HG02970 (cell line): Measurements from ENCODE around the gene BSCL2.
"Not testable (repeated sequence)": the region's sequence is repeated elsewhere in the genome, so short reads cannot be mapped to it uniquely, and the experiment has no call there.

Experiments
- ATAC-seq: cut with Tn5 transposase; IDR thresholded peaks from one replicate; pipeline ENCODE4 v1.9.1; 2021; ENCODE audit warnings: mild to moderate bottlenecking, moderate library complexity, moderate number of reproducible peaks; ENCODE audit not compliant: unreplicated experiment, low FRiP score

BSCL2 gene

DNA sequence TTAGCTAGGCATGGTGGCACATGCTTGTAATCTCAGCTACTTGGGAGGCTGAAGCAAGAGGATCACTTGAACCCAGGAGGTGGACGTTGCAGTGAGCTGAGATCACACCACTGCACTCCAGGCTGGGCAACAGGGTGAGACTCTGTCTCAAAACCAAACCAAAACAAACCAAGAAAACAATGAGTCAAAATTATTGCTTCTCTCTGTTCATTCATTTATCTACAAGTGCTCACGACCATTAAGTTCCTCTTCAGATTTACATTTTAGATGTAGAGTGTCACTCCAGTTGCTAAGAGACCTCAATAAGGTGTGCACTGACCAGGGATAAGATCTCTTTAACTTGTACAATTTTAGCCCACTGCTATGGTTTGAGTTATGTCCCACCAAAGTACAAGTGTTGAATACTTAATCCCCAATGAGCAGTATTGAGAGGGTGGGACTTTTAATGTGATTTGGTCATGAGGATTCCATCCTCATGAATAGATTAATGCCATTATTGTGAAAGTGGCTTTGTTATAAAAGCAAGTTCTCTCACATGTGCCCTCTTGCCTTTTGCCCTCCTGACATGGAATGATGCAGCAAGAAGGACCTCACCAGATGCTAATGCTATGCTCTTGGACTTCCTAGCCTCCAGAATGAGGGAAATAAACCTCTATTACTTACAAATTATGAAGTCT, 12.2 kb upstream of the BSCL2 start:
- ATAC-seq, result no peak

DNA sequence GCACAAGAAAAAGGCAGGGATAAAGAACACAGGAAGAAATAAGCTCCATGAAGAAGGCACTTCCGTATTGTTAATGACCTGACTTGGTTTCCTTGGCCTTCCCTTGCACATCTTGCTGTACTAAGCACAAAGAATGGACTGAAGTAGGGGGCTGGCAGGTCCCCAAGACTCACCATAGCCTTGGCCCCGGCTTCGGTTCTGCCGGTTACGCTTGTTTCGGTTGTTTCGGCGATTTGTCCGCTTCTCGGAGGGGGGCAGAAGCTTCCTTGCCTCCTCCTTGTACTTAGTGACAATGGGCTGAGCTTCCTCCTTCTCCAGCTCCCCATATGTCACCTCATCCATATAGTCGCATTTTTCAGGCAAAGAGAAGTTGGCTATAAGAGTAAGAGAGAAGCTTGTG, 9.6 kb upstream of the BSCL2 start:
- ATAC-seq, result no peak

DNA sequence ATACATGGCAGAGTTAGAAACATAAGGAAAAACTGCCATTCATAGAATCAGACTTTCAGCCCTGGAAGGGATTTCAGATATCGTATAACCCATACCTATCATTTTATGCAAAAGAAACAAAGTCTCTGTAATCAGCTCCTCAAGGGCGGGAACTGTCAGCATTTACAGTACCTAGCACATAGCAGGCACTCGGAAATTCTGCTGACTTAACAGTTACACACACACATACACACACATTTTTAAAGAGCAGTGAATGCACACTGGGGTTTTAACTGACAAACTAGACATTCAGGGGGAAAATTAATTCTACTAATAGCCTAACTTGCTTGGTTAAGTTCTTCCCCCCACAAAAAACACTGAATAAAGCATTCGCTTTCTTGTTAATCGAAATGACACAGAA, 9.0 kb upstream of the BSCL2 start:
- ATAC-seq, result no peak

DNA sequence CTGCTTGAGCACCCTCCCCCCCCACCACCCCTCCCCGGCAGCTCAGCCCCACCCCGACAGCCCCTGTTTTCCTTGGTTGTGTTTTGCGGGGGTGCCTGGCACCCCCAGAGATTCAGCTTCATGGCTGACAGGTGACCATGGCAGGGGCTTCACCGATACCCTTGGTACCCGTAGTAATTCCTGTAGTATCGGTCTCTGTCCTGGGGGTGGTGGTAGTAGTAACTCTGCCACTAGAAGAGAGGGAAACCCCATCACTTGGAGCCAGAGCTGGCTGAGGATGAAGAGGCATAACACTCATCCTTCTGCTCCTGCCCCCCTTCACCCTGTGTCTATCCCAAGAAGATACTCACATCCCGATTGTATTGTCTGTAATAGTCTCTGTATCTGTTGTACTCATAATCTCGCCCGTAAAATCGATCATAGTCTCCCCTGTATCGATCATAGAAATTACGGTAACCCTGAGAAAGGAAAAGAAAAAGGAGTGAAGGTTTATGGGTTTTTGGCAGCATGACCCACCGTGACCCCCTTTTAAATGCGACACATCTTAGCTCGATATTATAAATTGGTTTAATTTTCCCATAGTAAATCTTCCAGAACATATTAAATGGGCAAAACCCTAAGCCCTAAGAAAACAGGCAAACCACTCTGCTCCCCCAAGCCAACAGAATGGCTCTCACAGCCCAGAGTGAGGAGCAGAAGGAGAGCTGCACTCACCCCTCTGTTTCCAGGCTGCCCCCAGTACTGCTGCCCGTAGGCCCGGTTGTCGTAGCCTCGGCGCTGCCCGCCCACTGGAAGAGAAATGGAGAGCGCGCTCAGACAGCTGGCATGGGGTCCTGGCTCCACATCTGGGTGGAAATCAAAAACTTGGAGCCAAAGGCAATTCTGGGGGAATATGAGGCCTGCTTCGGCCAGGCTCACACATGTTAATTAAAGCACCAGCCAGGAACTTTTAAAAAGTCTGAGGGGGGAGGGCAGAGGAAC, 8.2 kb upstream of the BSCL2 start:
- no peak for ATAC-seq

DNA sequence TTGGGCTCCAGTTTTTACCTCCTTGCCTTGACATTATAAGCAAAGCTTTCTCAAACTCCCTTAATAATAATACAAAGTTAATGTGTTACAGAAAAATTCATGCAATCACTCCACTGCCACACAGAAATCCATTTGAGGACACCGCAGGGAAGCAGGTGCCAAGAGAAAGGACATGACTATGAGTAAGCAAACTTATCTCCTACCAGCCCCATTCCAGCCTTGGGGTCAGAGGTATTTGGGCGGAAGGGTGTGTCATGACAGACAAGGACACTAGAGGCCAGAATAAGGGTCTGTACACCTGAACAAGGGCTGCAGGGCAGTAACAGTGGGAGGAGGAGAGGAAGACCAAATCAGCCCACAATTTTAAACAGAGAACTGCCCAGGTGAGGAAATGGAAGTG, 6.1 kb upstream of the BSCL2 start:
- no peak for ATAC-seq

DNA sequence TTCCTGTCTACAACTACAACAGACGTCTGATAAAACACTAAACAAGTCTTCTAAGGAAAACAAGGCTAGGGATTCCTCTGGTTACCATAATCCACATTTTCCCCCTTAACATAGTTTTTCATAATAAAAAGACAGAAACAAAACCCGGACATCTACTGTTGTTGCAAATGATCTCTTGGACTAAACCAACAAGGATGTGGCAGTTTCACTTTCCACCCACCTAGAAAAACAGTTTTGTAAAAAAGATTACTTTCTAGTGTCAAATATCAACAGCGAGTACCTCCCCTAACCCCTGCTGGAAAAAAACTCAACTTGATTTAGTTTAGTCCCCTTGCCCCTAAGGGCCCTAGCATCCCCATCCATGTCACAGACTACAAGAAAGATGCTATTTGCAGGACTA, 5.6 kb upstream of the BSCL2 start:
- ATAC-seq, result no peak

DNA sequence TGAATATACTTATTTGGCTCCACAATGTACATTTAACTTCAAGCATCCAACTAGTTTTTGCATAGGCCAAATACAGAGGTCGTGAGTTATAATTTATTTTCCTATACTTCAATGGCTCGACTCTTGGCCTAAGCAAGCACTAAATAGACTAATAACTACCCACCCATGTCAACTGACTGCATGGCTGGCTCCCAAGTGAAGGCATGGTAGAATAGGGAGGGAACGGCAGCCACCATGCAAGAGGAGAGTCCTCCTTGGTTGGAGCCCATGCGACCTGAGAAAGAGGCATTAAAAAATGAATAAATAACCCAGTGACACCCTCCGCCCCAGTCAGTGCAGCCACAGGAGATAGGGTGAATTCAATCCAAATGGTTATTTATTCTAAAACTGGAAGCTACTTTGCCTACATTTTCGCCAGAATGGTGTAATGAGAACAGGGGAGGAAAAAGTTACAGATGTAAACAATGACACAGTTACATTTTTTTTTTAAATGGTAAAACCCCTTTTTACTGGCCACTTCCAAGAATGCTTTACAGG, 5.1 kb upstream of the BSCL2 start:
- ATAC-seq, result no peak

DNA sequence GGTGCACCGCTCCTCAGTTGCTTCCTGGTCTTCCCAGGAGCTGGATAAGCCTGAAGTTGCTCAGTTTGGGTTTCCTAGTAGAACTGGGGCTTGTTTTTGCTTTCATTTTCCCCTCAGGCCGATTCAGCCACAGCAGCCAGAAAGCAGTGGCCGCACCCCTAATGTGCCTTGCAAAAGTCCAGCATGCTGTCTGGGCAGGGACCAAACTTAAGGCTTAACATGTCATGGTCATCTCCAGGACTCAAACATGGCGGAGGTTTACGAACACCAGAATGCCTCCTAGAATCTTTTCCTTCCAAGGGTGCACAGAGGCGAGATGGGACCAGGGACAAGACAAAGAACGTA, 2.7 kb upstream of the BSCL2 start:
- no peak for ATAC-seq

DNA sequence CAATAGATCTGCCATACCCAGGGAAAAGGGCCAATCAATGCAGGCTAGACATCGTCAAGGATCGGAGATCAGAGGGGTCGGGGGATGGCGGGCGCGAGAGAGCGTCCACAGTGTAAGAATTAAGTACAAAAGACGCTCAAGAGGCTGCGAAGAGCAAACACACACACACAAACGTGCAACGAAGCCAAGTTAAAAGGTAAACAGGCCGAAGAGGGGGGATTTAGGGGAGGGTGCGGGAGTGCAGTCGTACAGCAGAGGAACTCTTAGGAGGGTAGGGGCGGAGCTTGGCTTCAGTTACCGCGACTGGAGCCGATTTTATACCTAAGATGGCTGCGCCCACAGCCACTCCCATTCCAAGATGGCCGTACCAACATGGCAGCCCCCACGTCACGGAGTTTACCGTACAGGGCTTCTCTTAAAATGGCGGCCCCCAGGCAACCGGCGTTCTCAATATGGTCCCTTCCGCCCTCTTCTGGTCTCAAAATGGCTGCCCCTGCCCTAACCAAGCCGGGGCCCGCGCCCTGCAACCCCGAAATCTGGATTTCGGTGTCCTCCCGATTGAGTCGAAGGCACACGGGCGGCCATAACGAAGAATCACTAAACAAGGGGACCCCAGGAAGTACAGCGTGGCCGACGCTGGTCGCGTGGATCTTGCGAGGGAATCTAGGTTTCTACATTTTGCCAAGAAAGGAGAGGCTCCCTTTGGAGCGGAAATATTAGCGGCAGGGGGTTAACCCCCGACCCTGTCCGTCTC, 2.2 kb upstream of the BSCL2 start:
- peak; percentile 74 for ATAC-seq

DNA sequence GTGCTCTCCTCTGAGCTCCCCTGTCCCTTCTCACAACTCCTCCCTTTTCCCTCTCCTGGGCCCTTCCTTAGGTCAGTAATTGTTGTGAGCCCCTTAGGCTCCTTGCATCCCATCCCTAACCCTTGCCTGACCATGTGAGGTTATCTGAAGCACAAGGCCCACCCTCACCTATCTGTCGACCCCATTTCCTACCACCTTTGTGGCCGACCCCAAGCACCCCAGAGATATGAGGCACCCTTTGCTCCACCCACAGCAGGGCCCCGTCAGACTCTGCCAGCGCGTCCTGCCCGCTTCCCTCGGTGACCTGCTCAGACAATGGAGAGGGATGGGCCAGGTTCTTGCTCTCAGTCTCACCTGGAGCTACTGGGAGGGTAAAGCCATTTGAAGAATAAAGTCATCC, 1.6 kb upstream of the BSCL2 start:
- no peak for ATAC-seq

DNA sequence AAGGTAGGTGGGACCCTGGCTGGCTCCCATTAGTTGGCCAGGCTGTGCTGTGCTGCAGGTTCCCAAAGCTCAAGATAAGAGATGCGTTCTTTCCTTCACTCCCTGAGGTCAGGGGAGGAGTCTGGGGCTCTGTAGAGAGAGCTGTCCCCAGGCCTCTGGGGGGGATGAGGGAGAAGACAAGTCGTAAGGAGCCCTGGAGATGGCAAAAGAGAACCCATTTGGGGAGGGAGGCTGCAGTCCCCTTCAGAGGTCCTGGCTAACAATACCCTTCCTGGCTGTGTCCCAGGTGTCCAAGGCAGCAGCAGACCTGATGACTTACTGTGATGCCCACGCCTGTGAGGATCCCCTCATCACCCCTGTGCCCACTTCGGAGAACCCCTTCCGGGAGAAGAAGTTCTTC, 1.2 kb upstream of the BSCL2 start:
- no peak for ATAC-seq

DNA sequence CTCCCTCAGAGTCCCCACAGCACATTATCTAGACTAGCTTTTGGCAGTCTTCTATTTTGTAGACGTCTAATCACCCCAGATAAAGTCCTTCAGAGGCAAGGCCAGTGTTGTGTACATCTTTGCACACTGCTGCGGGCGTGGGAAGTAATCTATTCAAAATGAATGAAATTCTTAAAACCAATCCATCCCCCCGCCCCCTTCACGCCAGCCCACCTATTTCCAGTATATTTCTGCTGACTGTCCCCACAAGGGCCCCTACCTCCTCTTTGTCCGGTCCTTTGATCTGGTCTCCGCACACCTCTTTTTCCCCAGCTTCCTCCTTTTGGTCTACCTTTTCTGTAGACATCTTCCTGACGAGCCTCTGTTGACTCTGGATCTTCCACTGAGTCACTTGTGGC, 375 bp downstream of the BSCL2 start:
- ATAC-seq, result no peak

DNA sequence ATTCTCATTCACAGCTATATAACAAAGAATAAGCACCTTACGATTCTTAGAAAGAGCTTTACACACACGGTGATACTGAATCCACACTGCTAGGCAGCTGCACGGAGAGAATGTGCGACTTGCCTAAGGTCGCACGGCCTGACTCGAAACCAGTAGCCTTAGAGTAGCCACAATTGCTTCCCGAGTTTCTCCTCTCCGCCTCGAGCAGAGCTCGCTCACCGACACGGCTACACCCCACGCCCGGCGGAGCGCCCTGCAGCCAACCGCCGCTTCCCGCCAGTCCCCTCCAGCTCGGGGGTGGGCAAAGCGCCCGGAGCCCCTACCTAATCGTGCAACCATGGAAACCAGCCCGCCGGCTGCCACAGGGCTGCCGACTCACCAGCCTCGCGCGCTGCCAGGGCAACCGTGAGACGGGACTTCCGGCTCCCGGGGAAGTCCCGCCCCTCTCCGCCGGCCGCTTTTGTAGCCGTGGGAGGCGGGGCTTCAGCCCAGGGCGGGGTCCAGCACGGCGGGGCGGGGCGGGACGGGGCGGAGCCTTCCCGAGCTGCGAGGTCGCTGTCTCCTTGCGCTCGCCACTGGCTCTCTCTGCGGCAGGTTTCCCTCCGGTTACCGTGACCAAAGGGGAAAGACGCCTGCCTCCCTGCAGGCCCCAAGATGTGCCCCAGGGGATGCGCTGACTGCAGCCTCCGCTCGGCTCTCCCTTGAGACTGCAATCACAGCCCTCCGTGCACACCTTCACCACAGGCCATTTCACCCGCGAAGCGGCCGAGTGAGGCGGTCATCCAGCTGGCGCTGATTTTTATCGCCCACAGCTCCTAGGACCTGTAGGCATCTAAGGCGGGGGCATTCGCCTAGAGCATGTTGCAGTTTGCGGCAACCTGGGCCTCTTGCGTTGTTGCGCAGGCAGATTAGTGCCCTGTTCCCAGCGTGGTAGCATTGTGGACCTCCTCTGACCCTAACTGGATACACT, 1.1 kb downstream of the BSCL2 start:
- ATAC-seq, result peak; percentile 59

DNA sequence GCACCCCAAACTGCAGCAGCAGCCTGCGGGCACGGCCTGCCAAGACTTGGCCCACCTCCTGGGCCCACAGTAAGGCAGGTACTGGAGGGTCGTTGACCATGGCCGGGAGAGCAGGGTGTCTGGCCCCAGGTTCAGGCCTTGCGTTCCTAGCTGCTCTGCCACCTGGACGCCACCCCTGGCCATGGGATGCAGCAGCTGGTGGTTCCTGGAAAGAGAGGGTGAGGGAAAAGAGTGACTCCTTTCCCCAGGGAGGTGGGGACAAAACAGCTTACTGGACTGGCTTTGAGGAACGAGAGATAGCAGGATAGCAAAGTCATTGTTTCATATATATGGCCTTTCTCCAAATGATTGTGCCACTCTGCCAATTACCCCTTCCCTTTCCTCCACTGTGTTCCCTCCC, 1.8 kb downstream of the BSCL2 start:
- ATAC-seq, result no peak

DNA sequence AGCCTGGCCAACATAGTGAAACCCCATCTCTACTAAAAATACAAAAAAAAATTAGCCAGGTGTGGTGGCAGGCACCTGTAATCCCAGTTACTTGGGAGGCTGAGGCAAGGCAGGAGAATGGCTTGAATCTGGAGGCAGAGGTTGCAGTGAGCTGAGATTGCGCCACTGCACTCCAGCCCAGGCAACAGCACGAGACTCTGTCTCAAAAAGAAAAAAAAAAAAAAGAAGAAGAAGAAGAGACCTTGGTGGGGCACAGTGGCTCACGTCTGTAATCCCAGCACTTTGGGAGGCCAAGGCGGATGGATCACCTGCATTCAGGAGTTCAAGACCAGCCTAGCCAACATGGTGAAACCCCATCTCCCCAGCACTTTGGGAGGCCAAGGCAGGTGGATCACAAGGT, 3.3 kb downstream of the BSCL2 start:
- ATAC-seq, result not testable (repeated sequence)

DNA sequence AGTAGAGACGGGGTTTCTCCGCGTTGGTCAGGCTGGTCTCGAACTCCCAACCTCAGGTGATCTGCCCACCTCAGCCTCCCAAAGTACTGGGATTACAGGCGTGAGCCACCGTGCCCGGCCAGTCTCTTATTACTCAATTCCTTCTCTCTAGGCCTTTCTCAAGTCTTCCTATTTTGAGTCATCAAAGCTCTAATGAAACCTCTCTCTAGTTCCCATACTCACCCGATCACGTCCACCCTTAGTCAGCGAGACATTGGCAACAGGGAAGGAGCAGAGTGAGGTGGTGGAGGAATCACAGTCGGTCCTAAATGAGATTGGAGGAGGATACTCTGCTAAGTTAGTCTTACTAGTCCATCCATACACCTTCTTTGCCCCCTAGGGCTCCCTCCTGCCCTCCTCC, 5.0 kb downstream of the BSCL2 start:
- ATAC-seq, result no peak

DNA sequence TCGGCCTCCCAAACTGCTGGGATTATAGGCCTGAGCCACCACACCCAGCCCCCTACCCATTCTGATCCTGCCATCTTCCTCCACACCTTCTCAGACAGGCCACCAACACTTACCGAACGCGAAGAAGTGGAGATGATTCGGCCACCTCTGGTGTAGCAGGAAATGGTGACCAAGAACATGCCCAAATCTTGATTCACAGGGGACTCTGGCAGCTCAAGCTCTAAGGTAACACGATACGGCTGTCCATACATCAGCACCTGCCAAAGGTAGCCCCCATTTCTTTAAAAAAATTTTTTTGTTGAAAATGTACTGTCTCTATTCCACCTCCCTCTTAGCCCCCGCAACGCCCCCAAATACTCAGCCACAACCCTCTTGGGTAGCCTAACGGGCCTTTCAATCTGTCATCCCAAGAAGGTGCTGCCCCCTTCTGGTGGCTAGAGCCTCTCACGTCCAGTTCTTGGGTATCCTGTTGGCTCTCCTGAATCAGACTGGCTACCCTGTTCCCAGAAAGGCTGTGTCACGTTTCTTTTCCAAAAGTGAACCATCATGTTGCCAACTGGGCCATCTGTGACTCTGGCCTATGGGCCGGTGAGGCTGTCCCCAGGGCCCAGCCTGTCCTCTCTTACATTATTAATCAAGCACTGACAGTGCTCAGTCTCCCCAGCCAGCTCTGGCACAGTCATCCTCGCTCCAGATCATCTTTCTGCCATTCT, 12.6 kb downstream of the BSCL2 start:
- no peak for ATAC-seq

DNA sequence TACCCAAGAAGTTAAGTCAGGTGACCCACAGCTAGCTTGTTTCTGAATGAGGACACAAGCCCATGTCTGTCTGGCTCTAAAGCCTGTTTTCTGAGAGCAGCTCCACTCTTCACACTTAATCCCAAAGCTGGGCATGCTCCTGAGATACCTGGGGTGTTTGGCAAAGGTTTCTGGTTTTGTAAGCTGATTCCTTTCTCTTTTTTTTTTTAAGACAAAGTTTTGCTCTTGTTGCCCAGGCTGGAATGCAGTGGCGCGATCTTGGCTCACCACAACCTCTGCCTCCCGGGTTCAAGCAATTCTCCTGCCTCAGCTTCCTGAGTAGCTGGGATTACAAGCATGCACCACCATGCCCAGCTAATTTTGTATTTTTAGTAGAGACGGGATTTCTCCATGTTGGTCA, 13.6 kb downstream of the BSCL2 start:
- ATAC-seq, result not testable (repeated sequence)
